ENCODE data around the gene FANCL.
"Not testable (repeated sequence)": the region's sequence is repeated elsewhere in the genome, so short reads cannot be mapped to it uniquely, and the experiment has no call there.

The FANCL gene

DNA sequence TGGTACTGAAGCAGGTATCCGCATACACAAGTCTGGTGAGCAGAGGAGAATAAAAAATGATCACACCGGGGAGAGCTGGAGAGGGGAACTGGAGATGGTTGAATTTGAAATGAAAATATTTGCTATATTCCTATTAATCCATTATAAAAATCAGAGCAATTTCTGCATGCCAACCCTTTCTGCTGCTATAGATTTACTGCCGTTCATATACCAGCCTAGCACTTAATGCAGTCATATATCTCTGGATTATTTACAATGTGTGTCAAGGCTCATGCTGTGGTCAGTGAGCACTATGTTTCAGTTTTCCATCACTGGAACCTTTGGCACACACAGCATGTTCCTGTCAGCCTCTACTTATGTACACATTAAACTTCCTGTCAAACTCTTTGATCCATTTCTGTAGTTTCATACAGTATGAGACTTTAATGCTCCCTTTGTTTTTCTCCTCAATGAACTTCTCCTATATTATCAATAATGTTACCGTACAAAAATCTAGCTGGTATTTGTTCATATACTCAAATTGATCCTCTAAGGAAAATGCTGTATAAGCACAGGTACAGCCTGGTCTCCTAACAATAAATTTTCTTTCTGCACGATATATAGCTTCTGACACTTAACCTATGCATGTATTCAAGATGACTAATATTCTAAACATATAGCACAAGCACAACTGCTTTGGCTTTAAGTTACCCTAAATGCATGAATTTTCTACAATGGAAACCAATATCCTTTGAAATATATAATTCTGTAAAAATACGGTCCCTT lies 36.7 kb downstream of the FANCL start:
- DNase-seq, result no peak

GRCh38 chr2:58203018-58203417 lies 38.1 kb downstream of the FANCL start:
- DNase-seq, result no peak

GRCh38 chr2:58202404-58202803 lies 38.7 kb downstream of the FANCL start:
- no peak for DNase-seq

GRCh38 chr2:58197894-58198293 lies 43.2 kb downstream of the FANCL start:
- DNase-seq, result no peak

- DNase-seq, result no peak
Observed at GRCh38 chr2:58195662-58196061, 45.5 kb downstream of the FANCL start.

- DNase-seq, result peak; percentile 12
Observed at GRCh38 chr2:58194458-58194857, 46.7 kb downstream of the FANCL start.

DNA sequence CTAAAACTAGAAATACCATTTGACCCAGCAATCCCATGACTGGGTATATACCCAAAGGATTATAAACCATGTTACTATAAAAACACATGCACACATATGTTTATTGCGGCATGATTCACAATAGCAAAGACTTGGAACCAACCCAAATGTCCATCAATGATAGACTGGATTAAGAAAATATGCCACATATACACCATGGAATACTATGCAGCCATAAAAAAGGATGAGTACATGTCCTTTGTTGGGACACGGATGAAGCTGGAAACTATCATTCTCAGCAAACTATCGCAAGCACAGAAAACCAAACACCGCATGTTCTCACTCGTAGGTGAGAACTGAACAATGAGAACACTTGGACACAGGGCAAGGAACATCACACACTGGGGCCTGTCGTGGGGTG lies 54.1 kb downstream of the FANCL start:
- DNase-seq, result not testable (repeated sequence)

- no peak for DNase-seq
Observed at GRCh38 chr2:58186501-58186900, 54.6 kb downstream of the FANCL start.

- no peak for DNase-seq
Observed at GRCh38 chr2:58182527-58182926, 58.6 kb downstream of the FANCL start.

GRCh38 chr2:58180635-58181034 lies 60.5 kb downstream of the FANCL start:
- DNase-seq, result no peak

- DNase-seq, result not testable (repeated sequence)
Observed at GRCh38 chr2:58180175-58180574, 61.0 kb downstream of the FANCL start.

GRCh38 chr2:58177187-58177586 lies 63.9 kb downstream of the FANCL start:
- not testable (repeated sequence) for DNase-seq

DNA sequence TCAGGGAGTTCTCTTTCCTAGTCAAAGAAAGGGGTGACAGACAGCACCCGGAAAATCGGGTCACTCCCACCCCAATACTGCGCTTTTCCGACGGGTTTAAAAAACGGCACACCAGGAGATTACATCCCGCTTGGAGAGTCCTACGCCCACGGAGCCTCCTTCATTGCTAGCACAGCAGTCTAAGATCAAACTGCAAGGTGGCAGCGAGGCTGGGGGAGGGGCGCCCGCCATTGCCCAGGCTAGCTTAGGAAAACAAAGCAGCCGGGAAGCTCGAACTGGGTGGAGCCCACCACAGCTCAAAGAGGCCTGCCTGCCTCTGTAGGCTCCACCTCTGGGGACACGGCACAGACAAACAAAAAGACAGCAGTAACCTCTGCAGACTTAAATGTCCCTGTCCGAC lies 69.3 kb downstream of the FANCL start:
- DNase-seq, result not testable (repeated sequence)

DNA sequence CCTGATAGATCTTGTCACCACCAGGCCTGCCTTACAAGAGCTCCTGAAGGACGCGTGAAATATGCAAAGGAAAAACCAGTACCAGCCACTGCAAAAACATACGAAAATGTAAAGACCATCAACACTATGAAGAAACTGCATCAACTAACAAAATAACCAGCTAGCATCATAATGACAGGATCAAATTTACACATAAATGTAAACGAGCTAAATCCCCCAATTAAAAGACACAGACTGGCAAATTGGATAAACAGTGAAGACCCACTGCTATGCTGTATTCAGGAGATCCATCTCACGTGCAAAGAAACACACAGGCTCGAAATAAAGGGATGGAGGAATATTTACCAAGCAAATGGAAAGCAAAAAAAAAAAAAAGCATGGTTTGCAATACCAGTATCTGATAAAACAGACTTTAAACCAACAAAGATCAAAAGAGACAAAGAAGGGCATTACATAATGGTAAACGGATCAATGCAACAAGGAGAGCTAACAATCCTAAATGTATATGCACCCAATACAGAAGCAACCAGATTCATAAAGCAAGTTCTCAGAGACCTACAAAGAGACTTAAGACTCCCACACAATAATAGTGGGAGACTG lies 70.7 kb downstream of the FANCL start:
- DNase-seq, result not testable (repeated sequence)

GRCh38 chr2:58169845-58170244 lies 71.3 kb downstream of the FANCL start:
- DNase-seq, result not testable (repeated sequence)

GRCh38 chr2:58168130-58168529 lies 73.0 kb downstream of the FANCL start:
- not testable (repeated sequence) for DNase-seq

- DNase-seq, result no peak
Observed at GRCh38 chr2:58163913-58164312, 77.2 kb downstream of the FANCL start.

- DNase-seq, result no peak
Observed at GRCh38 chr2:58158481-58158880, 82.6 kb downstream of the FANCL start.

GRCh38 chr2:58157754-58158153 lies 83.4 kb downstream of the FANCL start:
- no peak for DNase-seq

- DNase-seq, result no peak
Observed at GRCh38 chr2:58156780-58157179, 84.3 kb downstream of the FANCL start.

DNA sequence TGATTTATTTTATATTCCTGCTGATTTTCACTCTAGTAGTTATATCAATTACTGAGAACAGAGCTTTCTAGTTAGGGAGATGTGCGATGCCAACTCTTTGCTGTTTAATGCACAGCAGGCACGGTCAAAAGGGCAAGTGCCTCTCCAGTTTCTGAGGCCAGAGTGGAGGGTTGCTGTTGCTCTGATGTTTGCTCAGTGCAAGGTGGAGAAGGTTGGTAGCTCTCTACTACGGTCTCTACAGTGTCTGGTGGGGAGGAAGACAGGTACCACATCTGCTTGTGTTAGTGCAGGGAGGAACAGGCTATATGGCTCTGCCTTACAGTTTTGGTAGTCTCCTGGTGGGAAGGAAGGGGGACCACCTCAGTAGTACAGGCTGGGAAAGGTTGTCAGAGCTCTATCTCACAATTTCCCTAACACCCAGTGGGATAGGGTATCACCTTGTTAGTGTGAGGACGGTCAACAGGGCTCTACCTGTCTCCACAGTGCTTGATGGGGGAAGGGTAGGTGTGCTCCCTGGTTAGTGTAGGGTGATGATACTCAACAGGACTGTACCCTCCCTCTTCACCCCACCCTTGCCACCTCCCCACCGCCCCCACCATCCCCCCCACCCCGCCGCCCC lies 85.9 kb downstream of the FANCL start:
- DNase-seq, result no peak

DNA sequence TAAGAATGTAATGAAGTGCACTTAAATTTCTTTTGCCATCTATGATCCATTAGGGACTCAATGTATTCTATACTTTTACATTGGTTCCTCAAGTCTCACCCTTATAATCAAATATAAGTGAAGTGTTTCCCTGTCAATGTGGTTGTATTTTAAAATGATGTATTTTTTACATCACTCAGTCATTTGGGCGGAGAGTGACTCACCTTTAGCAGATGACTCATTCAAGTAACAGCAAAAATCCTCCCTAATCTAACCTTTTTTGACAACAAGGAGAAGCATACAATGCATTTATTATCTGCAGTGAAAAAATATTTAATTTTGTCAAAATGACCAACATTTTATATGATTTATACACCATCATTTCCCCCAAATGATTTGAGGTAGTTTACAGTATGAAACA lies 94.4 kb downstream of the FANCL start:
- no peak for DNase-seq

DNA sequence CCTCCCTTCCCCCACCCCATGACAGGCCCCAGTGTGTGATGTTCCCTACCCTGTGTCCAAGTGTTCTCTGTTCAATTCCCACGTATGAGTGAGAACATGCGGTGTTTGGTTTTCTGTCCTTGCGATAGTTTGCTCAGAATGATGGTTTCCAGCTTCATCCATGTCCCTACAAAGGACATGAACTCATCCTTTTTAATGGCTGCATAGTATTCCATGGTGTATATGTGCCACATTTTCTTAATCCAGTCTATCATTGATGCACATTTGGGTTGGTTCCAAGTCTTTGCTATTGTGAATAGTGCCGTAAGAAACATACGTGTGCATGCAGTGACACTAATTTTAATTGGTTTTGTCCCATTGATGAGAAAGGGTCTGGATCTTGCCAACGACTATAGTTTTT lies 95.4 kb downstream of the FANCL start:
- DNase-seq, result not testable (repeated sequence)

GRCh38 chr2:58140508-58141072 lies 100.5 kb downstream of the FANCL start:
- DNase-seq, result no peak
